Measurements from ENCODE around the gene SYNCRIP.

DNA sequence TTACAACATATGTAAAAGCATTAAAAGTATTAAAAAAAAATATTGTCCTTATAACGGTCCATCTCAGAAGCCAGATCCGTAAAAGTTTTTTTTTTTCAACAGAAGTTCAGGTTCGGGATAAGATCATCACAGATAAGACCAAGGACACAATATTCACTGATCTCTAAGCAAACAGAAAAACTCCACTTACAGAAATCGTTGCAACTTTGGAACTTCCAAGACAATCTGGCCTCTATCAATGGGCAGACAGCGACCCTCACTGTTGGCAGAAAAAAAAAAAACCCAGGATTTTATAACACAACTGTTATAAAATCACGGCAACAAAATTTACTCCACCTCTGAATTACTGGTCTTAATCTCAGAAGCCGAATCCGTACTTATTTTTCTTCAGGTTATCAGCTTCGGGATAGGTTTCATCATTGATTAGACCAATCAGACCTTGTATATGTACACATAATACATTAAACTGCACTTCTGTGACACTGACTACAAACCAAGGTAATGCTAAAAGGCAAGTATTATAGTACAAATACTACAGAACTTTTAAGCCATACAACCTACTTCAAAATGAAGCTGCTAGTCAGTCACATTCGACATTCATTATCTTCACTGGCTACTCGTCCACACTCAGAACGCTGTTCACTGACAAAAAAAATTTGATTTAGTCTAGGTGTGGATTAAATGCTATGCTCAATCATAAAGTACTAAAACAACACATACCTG lies 34.7 kb upstream of the SYNCRIP start:
- no peak for TF ChIP-seq POLR2A (IDR thresholded peaks at IDR 0.05; ENCODE audit: low read length)
- TF ChIP-seq GATA1 (IDR thresholded peaks at IDR 0.05; ENCODE audit: low read depth, low read length), result no peak
